NCI-H1694 treated with DMSO at 0.1 percent for 48 hours (cell line): Measurements from ENCODE around the gene CXorf58.

ENCODE experiments used
- DNase-seq: peaks from one replicate; lab custom pipeline; 2025; lab: John Stamatoyannopoulos, UW

The CXorf58 gene

GRCh38 chrX:23900220-23900797, 7.5 kb upstream of the CXorf58 start:
- DNase-seq: no peak

GRCh38 chrX:23901060-23901459, 6.7 kb upstream of the CXorf58 start:
- no peak for DNase-seq

- peak; percentile 17 for DNase-seq
Measured at GRCh38 chrX:23901805-23902204, 6.0 kb upstream of the CXorf58 start.

GRCh38 chrX:23902419-23902818, 5.4 kb upstream of the CXorf58 start:
- DNase-seq: peak; percentile 14

GRCh38 chrX:23904096-23904495, 3.7 kb upstream of the CXorf58 start:
- no peak for DNase-seq

GRCh38 chrX:23907111-23907497, 702 bp upstream of the CXorf58 start:
- DNase-seq: no peak

GRCh38 chrX:23908219-23909004, 606 bp downstream of the CXorf58 start:
- no peak for DNase-seq

- DNase-seq: no peak
Measured at GRCh38 chrX:23911126-23911835, 3.5 kb downstream of the CXorf58 start.

- DNase-seq: no peak
Measured at GRCh38 chrX:23919148-23919547, 11.3 kb downstream of the CXorf58 start.

- DNase-seq: no peak
Measured at GRCh38 chrX:23919706-23920320, 12.0 kb downstream of the CXorf58 start.

- DNase-seq: no peak
Measured at GRCh38 chrX:23926015-23926414, 18.2 kb downstream of the CXorf58 start.

- DNase-seq: no peak
Measured at GRCh38 chrX:23930894-23931604, 23.2 kb downstream of the CXorf58 start.

- no peak for DNase-seq
Measured at GRCh38 chrX:23932046-23932445, 24.2 kb downstream of the CXorf58 start.

- DNase-seq: no peak
Measured at GRCh38 chrX:23935106-23935505, 27.3 kb downstream of the CXorf58 start.

- DNase-seq: peak; percentile 52
Measured at GRCh38 chrX:23936180-23936579, 28.4 kb downstream of the CXorf58 start.

- peak; percentile 72 for DNase-seq
Measured at GRCh38 chrX:23937100-23937499, 29.3 kb downstream of the CXorf58 start.

GRCh38 chrX:23938690-23939089, 30.9 kb downstream of the CXorf58 start:
- DNase-seq: no peak

GRCh38 chrX:23939203-23939602, 31.4 kb downstream of the CXorf58 start:
- no peak for DNase-seq

- no peak for DNase-seq
Measured at GRCh38 chrX:23944234-23944633, 36.4 kb downstream of the CXorf58 start.

GRCh38 chrX:23945206-23945605, 37.4 kb downstream of the CXorf58 start:
- DNase-seq: no peak

GRCh38 chrX:23952391-23952790, 44.6 kb downstream of the CXorf58 start:
- DNase-seq: no peak
